PFSK-1 (cell line): ENCODE data around the gene KLHDC7B.
A peak's percentile ranks its signal among the peaks of the same experiment; 100 is the strongest.

Experiments used
- FOXP2 ChIP-seq: optimal IDR thresholded peaks from 2 replicates; pipeline ENCODE3; 2011; ENCODE audit warnings: borderline replicate concordance, control low read depth, inconsistent platforms; ENCODE audit not compliant: insufficient read depth; ENCODE audit errors: extremely low read length, extremely low read depth
- POLR2AphosphoS5 ChIP-seq: IDR thresholded peaks from 2 replicates; pipeline ENCODE4 v1.6.1; 2012; ENCODE audit warnings: low read depth, mild to moderate bottlenecking, control low read depth, low read length, moderate library complexity
- SIN3A ChIP-seq: IDR thresholded peaks from 2 replicates; pipeline ENCODE4 v1.6.1; 2012; ENCODE audit warnings: mild to moderate bottlenecking, low read length, moderate library complexity, borderline replicate concordance; ENCODE audit not compliant: insufficient read depth
- TAF1 ChIP-seq: IDR thresholded peaks from 2 replicates; pipeline ENCODE4 v1.6.1; 2012; ENCODE audit warnings: low read length, control low read depth, borderline replicate concordance; ENCODE audit not compliant: insufficient read depth
- TF ChIP-seq, protein P1 (sequence below), 2 experiments: IDR thresholded peaks; 2 replicates each; pipeline versions ENCODE4 v1.6.1 to v1.8.0; 2011 to 2012; ENCODE audit warnings: low read depth in 2 of 2, low read length in 2 of 2, control low read depth in 1 of 2, inconsistent platforms in 1 of 2, mild to moderate bottlenecking in 1 of 2, moderate library complexity in 1 of 2; ENCODE audit not compliant: insufficient read depth in 1 of 2

Gene KLHDC7B

GRCh38 chr22:50526108-50526833, 19.4 kb upstream of the KLHDC7B start:
- TF ChIP-seq, protein P1, sequence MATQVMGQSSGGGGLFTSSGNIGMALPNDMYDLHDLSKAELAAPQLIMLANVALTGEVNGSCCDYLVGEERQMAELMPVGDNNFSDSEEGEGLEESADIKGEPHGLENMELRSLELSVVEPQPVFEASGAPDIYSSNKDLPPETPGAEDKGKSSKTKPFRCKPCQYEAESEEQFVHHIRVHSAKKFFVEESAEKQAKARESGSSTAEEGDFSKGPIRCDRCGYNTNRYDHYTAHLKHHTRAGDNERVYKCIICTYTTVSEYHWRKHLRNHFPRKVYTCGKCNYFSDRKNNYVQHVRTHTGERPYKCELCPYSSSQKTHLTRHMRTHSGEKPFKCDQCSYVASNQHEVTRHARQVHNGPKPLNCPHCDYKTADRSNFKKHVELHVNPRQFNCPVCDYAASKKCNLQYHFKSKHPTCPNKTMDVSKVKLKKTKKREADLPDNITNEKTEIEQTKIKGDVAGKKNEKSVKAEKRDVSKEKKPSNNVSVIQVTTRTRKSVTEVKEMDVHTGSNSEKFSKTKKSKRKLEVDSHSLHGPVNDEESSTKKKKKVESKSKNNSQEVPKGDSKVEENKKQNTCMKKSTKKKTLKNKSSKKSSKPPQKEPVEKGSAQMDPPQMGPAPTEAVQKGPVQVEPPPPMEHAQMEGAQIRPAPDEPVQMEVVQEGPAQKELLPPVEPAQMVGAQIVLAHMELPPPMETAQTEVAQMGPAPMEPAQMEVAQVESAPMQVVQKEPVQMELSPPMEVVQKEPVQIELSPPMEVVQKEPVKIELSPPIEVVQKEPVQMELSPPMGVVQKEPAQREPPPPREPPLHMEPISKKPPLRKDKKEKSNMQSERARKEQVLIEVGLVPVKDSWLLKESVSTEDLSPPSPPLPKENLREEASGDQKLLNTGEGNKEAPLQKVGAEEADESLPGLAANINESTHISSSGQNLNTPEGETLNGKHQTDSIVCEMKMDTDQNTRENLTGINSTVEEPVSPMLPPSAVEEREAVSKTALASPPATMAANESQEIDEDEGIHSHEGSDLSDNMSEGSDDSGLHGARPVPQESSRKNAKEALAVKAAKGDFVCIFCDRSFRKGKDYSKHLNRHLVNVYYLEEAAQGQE (IDR thresholded peaks at IDR 0.05; ENCODE audit: insufficient read depth in 1 of 2, low read depth in 2 of 2, low read length in 2 of 2) = 0 out of 4 replicates have a peak, but pooled peaks of 1 of the 2 experiments have one; percentile 2
- TF ChIP-seq TAF1 = no peak

DNA sequence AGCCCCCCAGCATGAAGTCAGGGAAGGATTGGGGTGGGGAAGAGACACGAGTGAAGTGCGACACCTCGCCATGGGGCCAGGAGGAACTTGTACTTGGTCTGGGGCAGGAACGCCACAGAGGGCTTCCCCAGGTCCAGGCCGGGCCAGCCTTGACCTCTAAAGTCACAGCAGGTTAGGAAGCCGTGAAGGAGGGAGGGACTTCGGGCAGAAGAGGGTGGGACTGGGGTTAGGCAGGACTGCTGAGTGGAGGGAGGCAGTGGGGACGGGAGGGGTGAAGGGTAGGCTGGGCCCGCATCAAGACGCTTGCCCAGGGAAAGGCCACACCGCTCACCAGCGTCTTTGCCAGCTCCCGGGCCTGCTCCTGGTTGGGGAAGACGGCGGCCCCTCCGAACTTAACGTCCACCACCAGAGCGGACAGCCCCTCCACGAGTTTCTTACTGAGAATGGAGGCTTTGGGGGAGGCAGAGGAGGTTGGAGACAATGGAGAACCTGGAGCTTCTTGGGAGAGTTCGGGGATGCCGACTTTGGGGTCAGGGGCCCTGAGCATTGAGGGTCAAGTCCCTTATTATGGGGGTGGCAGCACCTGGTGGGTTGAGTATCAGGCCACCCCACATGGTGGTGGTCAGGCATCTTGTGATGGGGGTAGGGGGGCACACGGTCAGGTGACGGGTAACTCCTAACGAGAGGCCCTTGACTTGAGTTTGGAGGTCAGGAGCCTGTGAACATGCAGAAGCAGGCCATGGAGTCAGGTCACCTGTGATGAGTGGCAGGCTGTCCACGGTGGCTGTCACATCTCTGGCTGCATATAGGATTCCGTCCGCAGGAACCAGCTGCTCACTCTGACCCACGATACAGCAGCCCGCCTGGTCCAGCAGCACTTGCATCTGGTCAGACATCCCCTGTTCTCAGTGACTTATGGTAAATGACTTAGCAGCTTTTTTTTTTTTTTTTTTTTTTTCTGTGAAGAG, 18.6 kb upstream of the KLHDC7B start:
- TF ChIP-seq POLR2AphosphoS5 (peak; percentile 46; the same call in 1 of the 2 replicates), SIN3A (no peak)

- TF ChIP-seq, protein P1 (IDR thresholded peaks at IDR 0.05; ENCODE audit: insufficient read depth in 1 of 2, low read depth in 2 of 2, low read length in 2 of 2) = no peak
- TF ChIP-seq SIN3A (no peak), POLR2AphosphoS5 (no peak), FOXP2 (no peak), TAF1 (no peak)
These were observed 17.6 kb upstream of the KLHDC7B start for GRCh38 chr22:50527921-50528681.

- TF ChIP-seq, protein P1 (IDR thresholded peaks at IDR 0.05; ENCODE audit: insufficient read depth in 1 of 2, low read depth in 2 of 2, low read length in 2 of 2) = no peak
- TF ChIP-seq SIN3A (no peak), POLR2AphosphoS5 (no peak), FOXP2 (no peak), TAF1 (no peak)
These were observed 16.9 kb upstream of the KLHDC7B start for GRCh38 chr22:50528682-50529415.

DNA sequence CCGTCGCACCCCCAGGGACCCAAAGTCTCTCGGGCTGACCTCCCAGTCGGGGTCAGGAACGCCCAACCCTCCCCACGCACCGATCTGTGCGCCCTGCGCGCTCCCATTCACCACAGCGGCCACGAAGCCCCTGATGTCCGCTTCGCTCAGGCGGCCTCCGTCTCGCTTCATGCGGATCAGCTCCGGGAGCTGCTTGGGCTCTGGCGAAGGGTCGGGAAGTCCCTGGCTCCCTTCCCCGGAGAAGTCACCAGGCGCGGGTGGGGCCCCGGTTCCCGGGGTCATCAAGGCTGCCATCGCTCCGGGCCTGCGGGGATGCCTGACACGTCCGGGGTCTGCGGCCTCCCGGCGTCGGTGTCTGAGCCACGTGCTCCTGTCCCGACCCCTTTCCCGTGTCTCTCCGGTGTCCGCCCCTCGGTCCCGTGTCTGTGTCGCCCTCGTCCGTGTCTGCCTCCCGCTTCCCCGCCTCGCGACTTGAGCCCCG, 16.2 kb upstream of the KLHDC7B start:
- no peak for TF ChIP-seq POLR2AphosphoS5
- no peak for TF ChIP-seq TAF1
- no peak for TF ChIP-seq SIN3A
- no peak for TF ChIP-seq FOXP2
- TF ChIP-seq, protein P1 (IDR thresholded peaks at IDR 0.05; ENCODE audit: insufficient read depth in 1 of 2, low read depth in 2 of 2, low read length in 2 of 2) = no peak
